Measurements from ENCODE around the gene CDH4. TPM values are rescaled to one million over a fixed set of nuclear protein-coding genes. Genes with fewer than 3 reads are reported as not detected.

The CDH4 gene
- total and polyA plus RNA-seq, 9 of the 15 experiments (the other 6 are each of a cell fraction or from before 2014, with no cell fraction given), result 0.04 TPM; not detected in 8

- no peaks in the 10 kb centered on the region for H3K9me3 ChIP-seq (replicated peaks; ENCODE audit: control insufficient read depth, insufficient read depth, low read depth, low read length)
- no TSS peak for BruUV-seq (replicated peaks)
- no peak for ATAC-seq
- H2AFZ ChIP-seq (ENCODE audit: low read depth, low read length), result no peak overlapping the region
- no peak overlapping the region for H3K9ac ChIP-seq (ENCODE audit: insufficient read depth in 1 of 2, low read depth in 2 of 2, low read length in 2 of 2)
- H3K36me3 ChIP-seq (ENCODE audit: control insufficient read depth, insufficient read depth, low read length), result no peaks in the 10 kb centered on the region
- no peak for DNase-seq (ENCODE audit: extremely low read depth in 1 of 4, low spot score in 3 of 4)
- H3K27ac ChIP-seq (ENCODE audit: extremely low read depth, low read depth, low read length), result no peak overlapping the region
- H3K9me1 ChIP-seq (ENCODE audit: control insufficient read depth, insufficient read depth, low read length), result peaks cover 4% of the 10 kb centered on the region
- H3K4me3 ChIP-seq, result no peak overlapping the region
- H3K27me3 ChIP-seq (ENCODE audit: control insufficient read depth in 2 of 2, insufficient read depth in 2 of 2, low read length in 2 of 2), result peaks cover 0 to 33% of the 10 kb centered on the region in 2 experiments; a peak in 3 of 5 replicates
- in situ Hi-C loops (cut with MboI) (no loop called here), intact Hi-C loops (cut with micrococcal nuclease) (no loop called here)
- FAIRE-seq, result no peak
- H4K20me1 ChIP-seq (replicated peaks; ENCODE audit: control insufficient read depth, insufficient read depth, low read length), result peaks cover 7% of the 10 kb centered on the region
- no peaks in the 10 kb centered on the region for H3K79me2 ChIP-seq (ENCODE audit: control insufficient read depth, insufficient read depth, low read length)
- H3K4me1 ChIP-seq (replicated peaks in 1 of 2; ENCODE audit: control insufficient read depth in 2 of 2, insufficient read depth in 2 of 2, low read length in 2 of 2), result no peaks in the 10 kb centered on the region
- H3K4me2 ChIP-seq (ENCODE audit: insufficient read depth, low read length), result no peak overlapping the region
- CTCF ChIA-PET (ENCODE audit: low intra/inter-chr PET ratio), result no interaction called here
- TF ChIP-seq NCOA4 (IDR thresholded peaks at IDR 0.05; ENCODE audit: partially characterized antibody), result no peak
- TF ChIP-seq FOXA1 (IDR thresholded peaks at IDR 0.05; ENCODE audit: borderline replicate concordance), result no peak
- no peak for TF ChIP-seq VEZF1 (CRISPR knock-in tag; IDR thresholded peaks at IDR 0.05)
- TF ChIP-seq ZNF253 (CRISPR knock-in tag; conservative IDR thresholded peaks at IDR 0.05), result no peak
- TF ChIP-seq ETV1 (tag; conservative IDR thresholded peaks at IDR 0.05; ENCODE audit: low read depth), result no peak
- no peak for TF ChIP-seq ZNF518B (CRISPR knock-in tag; IDR thresholded peaks at IDR 0.05)
- TF ChIP-seq RFX1 (IDR thresholded peaks at IDR 0.05), result no peak
- TF ChIP-seq SMAD4 (CRISPR knock-in tag; conservative IDR thresholded peaks at IDR 0.05), result no peak
- TF ChIP-seq HOMEZ (CRISPR knock-in tag; IDR thresholded peaks at IDR 0.05), result no peak
- no peak for TF ChIP-seq TFAM (CRISPR knock-in tag; conservative IDR thresholded peaks at IDR 0.05)
- TF ChIP-seq ZNF695 (CRISPR knock-in tag; IDR thresholded peaks at IDR 0.05), result no peak
- no peak for TF ChIP-seq JUND (IDR thresholded peaks at IDR 0.05; ENCODE audit: borderline replicate concordance, low read depth, low read length)
- TF ChIP-seq JUND (tag; IDR thresholded peaks at IDR 0.05; ENCODE audit: borderline replicate concordance, low read depth, low read length), result no peak
- TF ChIP-seq SMARCE1 (IDR thresholded peaks at IDR 0.05), result no peak
- WGBS (ENCODE audit: insufficient coverage, low coverage, missing lambda C conversion rate), result under 1% methylated on average over 27 of the region's 27 CpGs
- POLR2A ChIA-PET, result interaction anchor here (0.8 kb wide), 1 partner anchor 24 kb away, joined by 3 read pairs; no protein-coding TSS in a partner anchor
These were observed 527.3 kb downstream of the CDH4 start for GRCh38 chr20:61779176-61779965.
